Loucy (cell line): ENCODE data around the gene CXCL1.

ENCODE experiments used
- H2AFZ ChIP-seq: fragments of 200-600 bp; sonication (generic); 2 replicates; pipeline ENCODE4 v1.6.0; 2016; ENCODE audit warnings: antibody characterized with exemption, mild to moderate bottlenecking, low read length, moderate library complexity
- H3F3A ChIP-seq: fragments of 200-600 bp; 2 replicates; pipeline ENCODE4 v1.6.0; 2016; ENCODE audit warnings: antibody characterized with exemption, low read depth, mild to moderate bottlenecking
- H3K27me3 ChIP-seq: fragments of 200-600 bp; sonication (generic); 2 replicates; pipeline ENCODE4 v1.6.1; 2014; ENCODE audit warnings: low read length, mild to moderate bottlenecking; ENCODE audit not compliant: insufficient read depth, poor library complexity, severe bottlenecking
- H3K36me3 ChIP-seq: fragments of 200-600 bp; sonication (generic); 2 replicates; pipeline ENCODE4 v1.6.1; 2016; ENCODE audit warnings: low read length; ENCODE audit not compliant: insufficient read depth
- H3K4me1 ChIP-seq: fragments of 200-600 bp; sonication (generic); 2 replicates; pipeline ENCODE4 v1.5.1; 2014; ENCODE audit warnings: low read length, mild to moderate bottlenecking; ENCODE audit not compliant: insufficient read depth, poor library complexity, severe bottlenecking
- H3K4me2 ChIP-seq: fragments of 200-600 bp; sonication (generic); 2 replicates; pipeline ENCODE4 v1.6.0; 2014; ENCODE audit warnings: antibody characterized with exemption, low read length, low read depth, mild to moderate bottlenecking; ENCODE audit not compliant: poor library complexity, severe bottlenecking
- H3K4me3 ChIP-seq: fragments of 200-600 bp; sonication (generic); 2 replicates; pipeline ENCODE4 v1.5.1; 2014; ENCODE audit warnings: low read length, mild to moderate bottlenecking, mixed read lengths; ENCODE audit not compliant: poor library complexity, severe bottlenecking
- H3K79me2 ChIP-seq: fragments of 200-600 bp; sonication (generic); 2 replicates; pipeline ENCODE4 v1.6.1; 2014; ENCODE audit warnings: low read length; ENCODE audit not compliant: insufficient read depth
- H3K9ac ChIP-seq: fragments of 200-600 bp; sonication (generic); 2 replicates; pipeline ENCODE4 v1.6.0; 2014; ENCODE audit warnings: mild to moderate bottlenecking, low read depth, low read length, moderate library complexity; ENCODE audit not compliant: poor library complexity, severe bottlenecking
- H3K9me2 ChIP-seq: fragments of 200-600 bp; sonication (generic); replicated peaks from 2 replicates; pipeline ENCODE4 v1.6.1; 2016; ENCODE audit warnings: low read depth, low read length, mixed read lengths
- H3K9me3 ChIP-seq: fragments of 200-600 bp; sonication (generic); 2 replicates; pipeline ENCODE4 v1.6.1; 2014; ENCODE audit warnings: mild to moderate bottlenecking, antibody characterized with exemption, low read length, low read depth; ENCODE audit not compliant: insufficient read depth
- H4K20me1 ChIP-seq: fragments of 200-600 bp; sonication (generic); 2 replicates; pipeline ENCODE4 v1.6.0; 2014; ENCODE audit warnings: antibody characterized with exemption, low read length, mild to moderate bottlenecking; ENCODE audit not compliant: insufficient read depth, poor library complexity, severe bottlenecking
- CTCF ChIP-seq: fragments of 200-600 bp; sonication (generic); conservative IDR thresholded peaks from 2 replicates; pipeline ENCODE4 v1.5.1; 2014; ENCODE audit warnings: mild to moderate bottlenecking, antibody characterized with exemption, low read length
- EZH2phosphoT487 ChIP-seq: fragments of 200-600 bp; IDR thresholded peaks from 2 replicates; pipeline ENCODE4 v1.6.1; 2018; ENCODE audit warnings: antibody characterized with exemption, mild to moderate bottlenecking, moderate library complexity, borderline replicate concordance

Gene CXCL1

GRCh38 chr4:73839071-73839470, 30.1 kb upstream of the CXCL1 start:
- no peak overlapping the region for H3K4me3 ChIP-seq
- no peaks in the 10 kb centered on the region for H3K9me3 ChIP-seq
- no peaks in the 10 kb centered on the region for H3K27me3 ChIP-seq
- H3K79me2 ChIP-seq = no peaks in the 10 kb centered on the region
- no peaks in the 10 kb centered on the region for H3F3A ChIP-seq
- H4K20me1 ChIP-seq = no peaks in the 10 kb centered on the region
- H3K4me1 ChIP-seq = no peaks in the 10 kb centered on the region
- no peaks in the 10 kb centered on the region for H3K36me3 ChIP-seq
- H3K4me2 ChIP-seq = no peak overlapping the region
- no peak overlapping the region for H2AFZ ChIP-seq
- no peak overlapping the region for H3K9ac ChIP-seq
- TF ChIP-seq CTCF = no peak
- TF ChIP-seq EZH2phosphoT487 = no peak
- H3K9me2 ChIP-seq = no peaks in the 10 kb centered on the region

GRCh38 chr4:73839715-73840114, 29.5 kb upstream of the CXCL1 start:
- Histone ChIP-seq H3K9me2 (no peaks in the 10 kb centered on the region), H3K4me1 (no peaks in the 10 kb centered on the region), H3K27me3 (no peaks in the 10 kb centered on the region), H3K9me3 (no peaks in the 10 kb centered on the region), H3K4me3 (no peak overlapping the region), H3K36me3 (no peaks in the 10 kb centered on the region), H3K79me2 (no peaks in the 10 kb centered on the region), H3F3A (no peaks in the 10 kb centered on the region), H3K9ac (no peak overlapping the region), H2AFZ (no peak overlapping the region), H4K20me1 (no peaks in the 10 kb centered on the region), H3K4me2 (no peak overlapping the region)
- TF ChIP-seq CTCF (no peak), EZH2phosphoT487 (no peak)

- TF ChIP-seq EZH2phosphoT487 (no peak), CTCF (no peak)
- Histone ChIP-seq H4K20me1 (no peaks in the 10 kb centered on the region), H3K36me3 (no peaks in the 10 kb centered on the region), H3K9ac (no peak overlapping the region), H3K4me2 (no peak overlapping the region), H3K4me1 (no peaks in the 10 kb centered on the region), H2AFZ (no peak overlapping the region), H3F3A (no peaks in the 10 kb centered on the region), H3K27me3 (no peaks in the 10 kb centered on the region), H3K9me2 (no peaks in the 10 kb centered on the region), H3K9me3 (no peaks in the 10 kb centered on the region), H3K79me2 (no peaks in the 10 kb centered on the region), H3K4me3 (no peak overlapping the region)
These were observed 27.8 kb upstream of the CXCL1 start for GRCh38 chr4:73841243-73841925.
